H1 (cell line): ENCODE data around the gene ADCK2. TPM values are rescaled to one million over a fixed set of nuclear protein-coding genes. Genes with fewer than 3 reads are reported as not detected.

Experiments
- CTCF ChIA-PET: fragments of 300-600 bp; sonication (Branson Sonifier 250); formaldehyde crosslinking; loops from one replicate; lab custom pipeline; 2021; ENCODE audit not compliant: partially characterized antibody; lab: Charles Lee
- POLR2A ChIA-PET: fragments of 300-600 bp; sonication (Branson Sonifier 250); formaldehyde crosslinking; loops from one replicate; lab custom pipeline; 2021; ENCODE audit warnings: inconsistent platforms; ENCODE audit not compliant: partially characterized antibody; lab: Charles Lee
- DNase-seq, 2 experiments: peaks; one replicate each; pipeline versions ENCODE4 v3.0.0 to v3.0.0-alpha.2; 2010 to 2022; ENCODE audit warnings: low spot score in 2 of 2, low read depth in 1 of 2, mixed read lengths in 1 of 2
- FAIRE-seq: peaks from 2 replicates; lab custom pipeline; 2011; peaks lifted over from hg19 to GRCh38; lab: Jason Lieb, UNC
- H2AFZ ChIP-seq: 2 replicates; pipeline ENCODE4 v1.8.1; 2012; ENCODE audit warnings: low read length, inconsistent platforms
- H2AK5ac ChIP-seq: 2 replicates; pipeline ENCODE4 v1.6.1; 2013; ENCODE audit warnings: low read depth, low read length
- H2BK120ac ChIP-seq: replicated peaks from 2 replicates; pipeline ENCODE3; 2013; ENCODE audit warnings: low read depth, low read length, inconsistent platforms
- H2BK12ac ChIP-seq: 2 replicates; pipeline ENCODE4 v1.6.1; 2013; ENCODE audit warnings: low read depth, low read length
- H2BK15ac ChIP-seq: 2 replicates; pipeline ENCODE4 v1.6.1; 2013; ENCODE audit warnings: low read length
- H2BK20ac ChIP-seq: 2 replicates; pipeline ENCODE4 v1.6.1; 2013; ENCODE audit warnings: low read length
- H2BK5ac ChIP-seq: 2 replicates; pipeline ENCODE4 v1.6.1; 2013; ENCODE audit warnings: low read depth, low read length
- H3K14ac ChIP-seq: 2 replicates; pipeline ENCODE4 v1.6.1; 2013; ENCODE audit warnings: inconsistent platforms; ENCODE audit not compliant: insufficient read length
- H3K18ac ChIP-seq: 2 replicates; pipeline ENCODE4 v1.6.1; 2013; ENCODE audit warnings: low read length; ENCODE audit errors: extremely low read depth
- H3K23ac ChIP-seq: 2 replicates; pipeline ENCODE4 v1.6.1; 2013; ENCODE audit warnings: inconsistent platforms; ENCODE audit not compliant: insufficient read length
- H3K23me2 ChIP-seq: 2 replicates; pipeline ENCODE4 v1.6.1; 2013; ENCODE audit warnings: low read depth, low read length
- H3K27ac ChIP-seq: 2 replicates; pipeline ENCODE4 v1.6.1; 2011; ENCODE audit warnings: low read depth, low read length, inconsistent platforms
- H3K27me3 ChIP-seq, 4 experiments: replicated peaks in 1 of 4; 1 replicate in 1 of 4; 2 replicates in 3 of 4; pipeline versions ENCODE4 v1.6.1 to v1.8.1; 2011 to 2013; ENCODE audit warnings: low read length in 3 of 4, mild to moderate bottlenecking in 3 of 4, inconsistent platforms in 2 of 4, mixed read lengths in 2 of 4, moderate library complexity in 1 of 4; ENCODE audit not compliant: control insufficient read depth in 3 of 4, insufficient read depth in 3 of 4; ENCODE audit errors: extremely low read depth in 1 of 4
- H3K36me3 ChIP-seq, 4 experiments: 2 replicates each; pipeline versions ENCODE4 v1.6.1 to v1.8.1; 2011 to 2013; ENCODE audit warnings: mild to moderate bottlenecking in 4 of 4, low read length in 3 of 4, moderate library complexity in 2 of 4, control low read depth in 1 of 4, inconsistent platforms in 1 of 4; ENCODE audit not compliant: insufficient read depth in 4 of 4, control insufficient read depth in 2 of 4
- H3K4ac ChIP-seq: replicated peaks from 2 replicates; pipeline ENCODE3; 2013; ENCODE audit warnings: low read length, low read depth, mixed read lengths, inconsistent platforms; ENCODE audit not compliant: insufficient read length
- H3K4me1 ChIP-seq, 4 experiments: replicated peaks in 1 of 4; 1 replicate in 1 of 4; 2 replicates in 3 of 4; pipeline versions ENCODE4 v1.6.1 to v1.8.1; 2011 to 2013; ENCODE audit warnings: low read length in 3 of 4, inconsistent platforms in 2 of 4, mixed read lengths in 1 of 4; ENCODE audit not compliant: insufficient read depth in 4 of 4, control insufficient read depth in 3 of 4
- H3K4me2 ChIP-seq, 2 experiments: 2 replicates each; pipeline versions ENCODE4 v1.6.1 to v1.8.1; 2011 to 2013; ENCODE audit warnings: low read depth in 2 of 2, low read length in 2 of 2, control low read depth in 1 of 2, inconsistent platforms in 1 of 2, mild to moderate bottlenecking in 1 of 2; ENCODE audit not compliant: insufficient read depth in 1 of 2
- H3K4me3 ChIP-seq, 4 experiments: fragments of 200-600, 300-600 bp in 1 of 4; sonication (generic), shearing (Covaris generic), sonication (Bioruptor Twin) in 1 of 4; 2 replicates each; pipeline versions ENCODE4 v1.5.1 to v1.8.1; 2011 to 2016; ENCODE audit warnings: low read length in 4 of 4, low read depth in 3 of 4, control low read depth in 2 of 4, inconsistent platforms in 2 of 4, mild to moderate bottlenecking in 2 of 4, mixed read lengths in 1 of 4, moderate library complexity in 1 of 4; ENCODE audit not compliant: insufficient read depth in 2 of 4; ENCODE audit errors: extremely low read depth in 1 of 4
- H3K56ac ChIP-seq: replicated peaks from 2 replicates; pipeline ENCODE3; 2013; ENCODE audit warnings: low read depth, mild to moderate bottlenecking, mixed read lengths, low read length, inconsistent platforms; ENCODE audit not compliant: insufficient read length
- H3K79me1 ChIP-seq: 2 replicates; pipeline ENCODE4 v1.6.1; 2013; ENCODE audit warnings: low read depth, low read length, control low read depth
- H3K79me2 ChIP-seq, 2 experiments: 2 replicates each; pipeline versions ENCODE4 v1.6.1 to v1.8.1; 2012 to 2013; ENCODE audit warnings: low read length in 2 of 2, mild to moderate bottlenecking in 2 of 2, inconsistent platforms in 1 of 2; ENCODE audit not compliant: insufficient read depth in 2 of 2, control insufficient read depth in 1 of 2
- H3K9ac ChIP-seq, 4 experiments: replicated peaks in 1 of 4; 1 replicate in 1 of 4; 2 replicates in 3 of 4; pipeline versions ENCODE4 v1.6.1 to v1.8.1; 2011 to 2013; ENCODE audit warnings: low read depth in 3 of 4, low read length in 3 of 4, control low read depth in 2 of 4, mild to moderate bottlenecking in 2 of 4, moderate library complexity in 2 of 4, inconsistent platforms in 1 of 4; ENCODE audit errors: extremely low read depth in 1 of 4
- H3K9me3 ChIP-seq, 2 experiments: 2 replicates each; pipeline versions ENCODE4 v1.6.1 to v1.8.1; 2012 to 2013; ENCODE audit warnings: mild to moderate bottlenecking in 2 of 2, moderate library complexity in 2 of 2, control low read depth in 1 of 2, inconsistent platforms in 1 of 2, low read depth in 1 of 2, low read length in 1 of 2, mixed read lengths in 1 of 2; ENCODE audit not compliant: insufficient read depth in 2 of 2
- H4K20me1 ChIP-seq, 2 experiments: replicated peaks in 1 of 2; 2 replicates each; pipeline versions ENCODE3 to v1.8.1; 2011 to 2013; ENCODE audit warnings: inconsistent platforms in 2 of 2, low read length in 2 of 2, mild to moderate bottlenecking in 1 of 2; ENCODE audit not compliant: insufficient read depth in 2 of 2, control insufficient read depth in 1 of 2
- H4K5ac ChIP-seq: 2 replicates; pipeline ENCODE4 v1.6.1; 2013; ENCODE audit warnings: low read length, low read depth, mixed read lengths, inconsistent platforms; ENCODE audit not compliant: insufficient read length
- H4K8ac ChIP-seq: 2 replicates; pipeline ENCODE4 v1.8.0; 2013; ENCODE audit warnings: mild to moderate bottlenecking, moderate library complexity, low read length, inconsistent platforms; ENCODE audit not compliant: insufficient read depth; ENCODE audit errors: extremely low read depth
- H4K91ac ChIP-seq: replicated peaks from 2 replicates; pipeline ENCODE3; 2013; ENCODE audit warnings: low read length, mixed read lengths, inconsistent platforms; ENCODE audit not compliant: insufficient read length
- CTCF ChIP-seq, 3 experiments: IDR thresholded peaks; 1 replicate in 2 of 3; 2 replicates in 1 of 3; pipeline versions ENCODE4 v1.5.1 to v1.6.1; 2011; ENCODE audit warnings: low read length in 3 of 3, mild to moderate bottlenecking in 3 of 3, inconsistent platforms in 2 of 3, low read depth in 1 of 3, moderate library complexity in 1 of 3; ENCODE audit not compliant: insufficient read depth in 1 of 3; ENCODE audit errors: control extremely low read depth in 1 of 3
- HDAC2 ChIP-seq, 2 experiments: fragments of 300-600 bp in 1 of 2; sonication (generic) in 1 of 2; IDR thresholded peaks; 2 replicates each; pipeline ENCODE4 v1.6.1; 2011 to 2012; ENCODE audit warnings: low read depth in 2 of 2, low read length in 2 of 2, mild to moderate bottlenecking in 2 of 2, moderate library complexity in 2 of 2, borderline replicate concordance in 1 of 2, inconsistent platforms in 1 of 2
- JUN ChIP-seq: IDR thresholded peaks from 2 replicates; pipeline ENCODE4 v1.6.1; 2011; ENCODE audit warnings: low read depth, mild to moderate bottlenecking, improper control_type of control experiment, low read length
- POLR2AphosphoS5 ChIP-seq: IDR thresholded peaks from 2 replicates; pipeline ENCODE4 v1.6.1; 2011; ENCODE audit warnings: low read depth, low read length
- RBBP5 ChIP-seq: IDR thresholded peaks from 2 replicates; pipeline ENCODE4 v1.7.1; 2012; ENCODE audit warnings: low read depth, mild to moderate bottlenecking, inconsistent platforms, low read length, moderate library complexity, borderline replicate concordance
- SIRT6 ChIP-seq: IDR thresholded peaks from one replicate; pipeline ENCODE4 v1.7.1; 2012; ENCODE audit warnings: low read length, inconsistent platforms
- SP1 ChIP-seq: IDR thresholded peaks from 2 replicates; pipeline ENCODE4 v1.6.1; 2011; ENCODE audit warnings: low read depth, low read length
- SRF ChIP-seq: IDR thresholded peaks from 2 replicates; pipeline ENCODE4 v1.6.1; 2011; ENCODE audit warnings: mild to moderate bottlenecking, low read depth, low read length, moderate library complexity
- USF2 ChIP-seq: IDR thresholded peaks from 2 replicates; pipeline ENCODE4 v1.6.1; 2011; ENCODE audit warnings: low read length, improper control_type of control experiment
- ZNF274 ChIP-seq: IDR thresholded peaks from 2 replicates; pipeline ENCODE4 v1.7.0; 2012; ENCODE audit warnings: low read length, borderline replicate concordance; ENCODE audit errors: extremely low read depth
- WGBS, 2 experiments: shearing (Covaris generic) in 1 of 2; methylation state at CpG; one replicate each; pipeline versions ENCODE4 v1.1.6 to v1.1.7; 2013 to 2015; ENCODE audit warnings: low lambda C conversion rate in 2 of 2, mixed read lengths in 2 of 2, inconsistent platforms in 1 of 2, low coverage in 1 of 2, missing lambda C conversion rate in 1 of 2; ENCODE audit not compliant: insufficient replicate concordance in 2 of 2, insufficient coverage in 1 of 2, insufficient read length in 1 of 2; ENCODE audit errors: extremely low coverage in 1 of 2, missing lambda C conversion rate in 1 of 2; 5-methylcytosine and 5-hydroxymethylcytosine counted together
- polyA plus RNA-seq, 7 experiments: library from polyadenylated mRNA; depleted of rRNA in 3 of 7; stranded (reverse) in 5 of 7; unstranded in 2 of 7; fragments of >200 nt in 5 of 7; fragments of 200-250 nt in 2 of 7; gene quantifications; 1 replicate in 5 of 7; 2 replicates in 1 of 7; 4 replicates in 1 of 7; pipeline versions ENCODE4 v1.2.1 to v1.2.3, GENCODE V29; 2011 to 2013; ENCODE audit warnings: missing spikeins in 2 of 7, mixed read lengths in 2 of 7
- total RNA-seq: library from RNA; stranded (reverse); fragmentation: NEBNext Ultra II Directional; extraction: Animal tissue kit (Norgen Biotek cat#: 25700); gene quantifications from 2 replicates; pipeline ENCODE4 v1.2.1, GENCODE V29; 2021

The ADCK2 gene
- total and polyA plus RNA-seq, 2 of the 8 experiments (the other 6 are each of a cell fraction or from before 2014, with no cell fraction given) = 6.9 to 11.7 TPM

- no peak overlapping the region for H2AK5ac ChIP-seq
- peaks cover 0 to 1% of the 10 kb centered on the region in 2 experiments for H4K20me1 ChIP-seq
- H3K79me2 ChIP-seq = peaks cover 0 to 39% of the 10 kb centered on the region in 2 experiments; a peak in 2 of 4 replicates
- no peak overlapping the region for H2BK120ac ChIP-seq
- H2BK15ac ChIP-seq = no peak overlapping the region
- no peak overlapping the region for H3K9ac ChIP-seq
- H3K23me2 ChIP-seq = peaks cover 2% of the 10 kb centered on the region; the same call in 1 of the 2 replicates
- H3K36me3 ChIP-seq = no peaks in the 10 kb centered on the region
- H4K5ac ChIP-seq = no peak overlapping the region
- no peak overlapping the region for H2BK20ac ChIP-seq
- ChIA-PET POLR2A (interaction anchor here (0.8 to 1.2 kb wide), 3 partner anchors 15 to 25 kb away, joined by 3 to 8 read pairs (median 4); no protein-coding TSS in a partner anchor), CTCF (interaction anchor here (1.1 to 1.3 kb wide), 2 partner anchors 11 to 14 kb away, joined by 3 read pairs; no protein-coding TSS in a partner anchor)
- no peak overlapping the region for H3K4ac ChIP-seq
- H3K27ac ChIP-seq = no peak overlapping the region
- 85 to 98% methylated on average over 3 to 8 of the region's 8 CpGs for WGBS, 2 experiments
- peak overlapping the region in 1 of 2 experiments; percentile 68; a peak in 1 of 4 replicates for H3K4me2 ChIP-seq
- no peak overlapping the region for H4K91ac ChIP-seq
- no peak overlapping the region for H2AFZ ChIP-seq
- no peak overlapping the region for H2BK5ac ChIP-seq
- FAIRE-seq (no peak), DNase-seq (no peak)
- no peaks in the 10 kb centered on the region for H3K27me3 ChIP-seq
- no peaks in the 10 kb centered on the region for H3K9me3 ChIP-seq
- H3K79me1 ChIP-seq = peaks cover 3% of the 10 kb centered on the region; the same call in 1 of the 2 replicates
- no peak overlapping the region for H4K8ac ChIP-seq
- peaks cover 0 to 6% (median 2%) of the 10 kb centered on the region in 4 experiments; a peak in 3 of 7 replicates for H3K4me1 ChIP-seq
- no peak overlapping the region for H3K18ac ChIP-seq
- no peak overlapping the region for H3K4me3 ChIP-seq
- no peak overlapping the region for H2BK12ac ChIP-seq
- H3K56ac ChIP-seq = no peak overlapping the region
- H3K23ac ChIP-seq = no peak overlapping the region
- H3K14ac ChIP-seq = no peak overlapping the region
- no peak for TF ChIP-seq HDAC2 (IDR thresholded peaks at IDR 0.05; ENCODE audit: borderline replicate concordance in 1 of 2, low read depth in 2 of 2, low read length in 2 of 2)
- TF ChIP-seq SP1 = no peak
- TF ChIP-seq SIRT6 = no peak
- TF ChIP-seq USF2 = no peak
- TF ChIP-seq RBBP5 = no peak
- no peak for TF ChIP-seq POLR2AphosphoS5
- no peak for TF ChIP-seq SRF
- no peak for TF ChIP-seq JUN
- TF ChIP-seq ZNF274 = no peak
- TF ChIP-seq CTCF (IDR thresholded peaks at IDR 0.05; ENCODE audit: control extremely low read depth in 1 of 3, insufficient read depth in 1 of 3, low read depth in 1 of 3, low read length in 3 of 3) = no peak
These were observed 25.7 kb downstream of the ADCK2 start for GRCh38 chr7:140698477-140698876.
